HK-2 (cell line): ENCODE measurements around the gene MGAT3.

ENCODE experiments used
- DNase-seq: peaks from one replicate; pipeline ENCODE4 v3.0.0-alpha.2; 2018; ENCODE audit not compliant: unreplicated experiment

Gene MGAT3

GRCh38 chr22:39450258-39450955, 6.4 kb upstream of the MGAT3 start:
- no peak for DNase-seq

GRCh38 chr22:39452740-39453040, 4.1 kb upstream of the MGAT3 start:
- DNase-seq, result no peak

- DNase-seq, result no peak
Measured at GRCh38 chr22:39453765-39454378, 2.9 kb upstream of the MGAT3 start.

GRCh38 chr22:39454385-39454871, 2.4 kb upstream of the MGAT3 start:
- no peak for DNase-seq

- no peak for DNase-seq
Measured at GRCh38 chr22:39457198-39457555, 365 bp downstream of the MGAT3 start.

- DNase-seq, result no peak
Measured at GRCh38 chr22:39457556-39458443, 988 bp downstream of the MGAT3 start.

GRCh38 chr22:39458444-39459083, 1.8 kb downstream of the MGAT3 start:
- no peak for DNase-seq

- DNase-seq, result no peak
Measured at GRCh38 chr22:39459681-39460080, 2.9 kb downstream of the MGAT3 start.

GRCh38 chr22:39462443-39463221, 5.8 kb downstream of the MGAT3 start:
- no peak for DNase-seq

GRCh38 chr22:39463277-39463676, 6.5 kb downstream of the MGAT3 start:
- DNase-seq, result no peak

- no peak for DNase-seq
Measured at GRCh38 chr22:39463931-39464390, 7.1 kb downstream of the MGAT3 start.

- DNase-seq, result no peak
Measured at GRCh38 chr22:39466228-39467006, 9.6 kb downstream of the MGAT3 start.

GRCh38 chr22:39467390-39467895, 10.6 kb downstream of the MGAT3 start:
- no peak for DNase-seq

GRCh38 chr22:39468487-39469325, 11.9 kb downstream of the MGAT3 start:
- DNase-seq, result no peak

GRCh38 chr22:39469326-39469680, 12.5 kb downstream of the MGAT3 start:
- no peak for DNase-seq

GRCh38 chr22:39469681-39470450, 13.1 kb downstream of the MGAT3 start:
- no peak for DNase-seq

- peak; percentile 55 for DNase-seq
Measured at GRCh38 chr22:39470451-39471291, 13.9 kb downstream of the MGAT3 start.
